Stimulated activated effector memory CD8-positive, alpha-beta T cell treated with anti-CD3 and anti-CD28 coated beads, Interleukin-12 subunit alpha, Interleukin-12 subunit beta, amount 100 ng/mL, for 72 hours (primary cell): ENCODE data around the gene APPBP2.
"Not testable (repeated sequence)": the region's sequence is repeated elsewhere in the genome, so short reads cannot be mapped to it uniquely, and the experiment has no call there.

ENCODE experiments used
- ATAC-seq: fragments of 150-1000 bp; cut with Tn5 transposase; 2 replicates; pipeline ENCODE4 v1.10.0; 2021
- DNase-seq, 2 donors: peaks; one replicate each; pipeline ENCODE4 v3.0.0; 2021 to 2022; ENCODE audit warnings: low spot score in 2 of 2
- H3K27ac Mint-ChIP-seq: one replicate; pipeline ENCODE4 v1.8.0; 2022; ENCODE audit warnings: mild to moderate bottlenecking, mixed read lengths
- H3K36me3 Mint-ChIP-seq: one replicate; pipeline ENCODE4 v1.8.0; 2022; ENCODE audit warnings: mild to moderate bottlenecking, mixed read lengths
- H3K4me1 Mint-ChIP-seq: one replicate; pipeline ENCODE4 v1.8.0; 2022; ENCODE audit warnings: mixed read lengths
- H3K4me3 Mint-ChIP-seq: one replicate; pipeline ENCODE4 v1.8.0; 2022; ENCODE audit warnings: mild to moderate bottlenecking, mixed read lengths
- H3K9me3 Mint-ChIP-seq: one replicate; pipeline ENCODE4 v1.8.0; 2022; ENCODE audit warnings: mixed read lengths

Gene APPBP2, protein sequence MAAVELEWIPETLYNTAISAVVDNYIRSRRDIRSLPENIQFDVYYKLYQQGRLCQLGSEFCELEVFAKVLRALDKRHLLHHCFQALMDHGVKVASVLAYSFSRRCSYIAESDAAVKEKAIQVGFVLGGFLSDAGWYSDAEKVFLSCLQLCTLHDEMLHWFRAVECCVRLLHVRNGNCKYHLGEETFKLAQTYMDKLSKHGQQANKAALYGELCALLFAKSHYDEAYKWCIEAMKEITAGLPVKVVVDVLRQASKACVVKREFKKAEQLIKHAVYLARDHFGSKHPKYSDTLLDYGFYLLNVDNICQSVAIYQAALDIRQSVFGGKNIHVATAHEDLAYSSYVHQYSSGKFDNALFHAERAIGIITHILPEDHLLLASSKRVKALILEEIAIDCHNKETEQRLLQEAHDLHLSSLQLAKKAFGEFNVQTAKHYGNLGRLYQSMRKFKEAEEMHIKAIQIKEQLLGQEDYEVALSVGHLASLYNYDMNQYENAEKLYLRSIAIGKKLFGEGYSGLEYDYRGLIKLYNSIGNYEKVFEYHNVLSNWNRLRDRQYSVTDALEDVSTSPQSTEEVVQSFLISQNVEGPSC

DNA sequence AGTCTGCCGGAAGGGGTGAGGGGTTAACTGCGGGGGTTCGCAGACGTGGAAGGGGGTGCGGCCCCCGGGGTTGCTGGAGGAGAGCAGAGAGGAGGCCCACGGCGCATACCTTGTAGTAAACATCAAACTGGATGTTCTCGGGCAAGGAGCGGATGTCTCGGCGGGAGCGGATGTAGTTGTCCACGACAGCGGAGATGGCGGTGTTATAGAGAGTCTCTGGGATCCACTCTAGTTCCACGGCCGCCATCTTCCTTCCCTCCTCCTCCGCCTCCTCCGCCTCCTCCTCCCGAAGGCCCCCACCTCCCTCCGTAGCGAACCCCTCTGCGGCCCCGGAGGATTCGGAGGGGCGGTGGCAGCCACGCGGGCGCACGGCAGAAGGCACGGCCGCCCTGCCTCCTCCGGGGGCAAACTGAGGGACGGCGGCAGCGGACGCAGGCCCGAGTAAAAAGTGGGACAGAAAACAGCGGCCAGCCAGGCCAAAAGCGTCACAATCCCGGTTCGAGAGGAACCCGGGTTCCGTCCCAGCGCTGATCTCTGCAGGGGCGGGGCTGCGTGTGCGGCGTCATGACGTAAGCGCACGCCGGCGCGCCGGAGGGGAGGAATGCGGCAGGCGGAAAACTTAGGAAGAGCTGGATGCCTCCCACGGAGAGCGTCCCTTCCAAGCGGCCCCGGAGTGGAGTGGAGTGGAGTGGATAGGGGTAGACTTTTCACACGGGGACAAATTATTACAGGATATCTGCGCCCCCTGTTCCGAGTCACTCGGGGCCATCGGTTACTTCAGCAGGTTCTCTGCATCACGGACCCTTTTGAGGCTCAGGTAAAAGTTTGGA lies at the start of gene APPBP2:
Gene APPBP2, minus strand, starts transcription at position 558 of the 830 bp plus-strand sequence. Its CDS starts 311 bp downstream, at position 247.
- H3K36me3 Mint-ChIP-seq: peaks cover 13% of the 10 kb centered on the region
- peak within 1 kb of the TSS; percentile 99 for H3K27ac Mint-ChIP-seq
- DNase-seq (peak; percentile 57 to 86), ATAC-seq (peak; percentile 90)
- H3K4me3 Mint-ChIP-seq: peak within 1 kb of the TSS; percentile 98
- H3K9me3 Mint-ChIP-seq: no peaks in the 10 kb centered on the region
- peaks cover 31% of the 10 kb centered on the region for H3K4me1 Mint-ChIP-seq

DNA sequence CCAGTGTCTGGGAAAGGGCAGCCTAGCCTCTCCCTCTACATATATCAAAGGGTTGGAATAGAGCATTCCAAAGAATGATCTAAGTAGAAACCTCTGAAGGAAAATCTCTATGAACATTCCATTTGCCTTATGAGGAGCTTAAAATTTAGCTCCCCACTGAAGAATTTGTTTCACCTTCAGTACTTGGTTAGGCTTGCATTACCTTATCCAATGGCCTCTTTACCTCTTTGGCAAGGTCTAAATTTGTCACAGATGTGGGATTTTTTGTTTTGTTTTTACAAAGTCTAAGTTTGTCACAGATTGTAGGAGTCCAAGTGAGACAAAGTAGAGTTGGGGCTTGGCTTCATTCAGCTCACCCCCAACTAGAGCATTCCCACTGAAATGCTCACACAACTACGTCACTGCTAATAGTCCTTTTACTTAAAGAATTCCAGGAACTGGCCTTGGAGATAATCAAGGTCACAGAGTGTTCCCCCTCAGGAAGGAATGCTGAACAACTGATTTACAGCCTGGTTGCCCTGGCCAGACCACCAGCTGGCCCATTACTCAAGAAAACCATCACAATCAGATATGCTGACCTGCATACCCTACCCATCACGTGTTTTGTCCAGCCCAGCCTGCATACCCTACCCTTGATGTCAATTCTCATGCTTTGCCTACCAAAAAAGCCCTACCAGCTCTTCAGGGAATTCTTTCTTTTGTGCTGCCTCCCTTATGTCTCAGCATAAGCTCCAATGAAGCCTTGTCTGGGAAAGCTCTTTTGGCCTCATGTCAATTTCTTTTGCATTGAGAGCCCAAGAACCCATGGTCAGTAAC lies 47.4 kb upstream of the APPBP2 start:
- Mint-ChIP-seq H3K36me3 (no peaks in the 10 kb centered on the region), H3K27ac (no peak overlapping the region), H3K4me3 (no peak overlapping the region), H3K9me3 (no peaks in the 10 kb centered on the region), H3K4me1 (peaks cover 7% of the 10 kb centered on the region)
- DNase-seq: no peak
- no peak for ATAC-seq

DNA sequence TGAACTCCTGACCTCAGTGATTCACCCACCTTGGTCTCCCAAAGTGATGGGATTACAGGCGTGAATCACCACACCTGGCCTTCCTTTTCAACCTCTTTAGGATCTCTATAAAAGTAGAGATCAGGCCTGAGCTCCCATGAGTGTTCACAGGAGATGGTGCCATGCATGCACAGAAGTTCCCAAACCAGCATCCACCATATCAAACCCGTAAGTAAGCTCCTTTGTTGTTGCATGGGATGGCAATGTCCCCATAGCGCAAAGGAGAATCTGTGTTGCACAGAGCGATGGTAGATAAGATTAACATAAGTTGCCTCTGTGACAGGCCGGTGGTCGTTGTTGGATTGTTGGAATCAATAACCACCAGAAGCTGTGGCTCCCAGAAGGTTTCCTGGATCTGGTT lies 39.2 kb upstream of the APPBP2 start:
- no peak for ATAC-seq
- DNase-seq: no peak
- H3K4me3 Mint-ChIP-seq: no peak overlapping the region
- no peaks in the 10 kb centered on the region for H3K4me1 Mint-ChIP-seq
- no peaks in the 10 kb centered on the region for H3K36me3 Mint-ChIP-seq
- no peak overlapping the region for H3K27ac Mint-ChIP-seq
- no peaks in the 10 kb centered on the region for H3K9me3 Mint-ChIP-seq

DNA sequence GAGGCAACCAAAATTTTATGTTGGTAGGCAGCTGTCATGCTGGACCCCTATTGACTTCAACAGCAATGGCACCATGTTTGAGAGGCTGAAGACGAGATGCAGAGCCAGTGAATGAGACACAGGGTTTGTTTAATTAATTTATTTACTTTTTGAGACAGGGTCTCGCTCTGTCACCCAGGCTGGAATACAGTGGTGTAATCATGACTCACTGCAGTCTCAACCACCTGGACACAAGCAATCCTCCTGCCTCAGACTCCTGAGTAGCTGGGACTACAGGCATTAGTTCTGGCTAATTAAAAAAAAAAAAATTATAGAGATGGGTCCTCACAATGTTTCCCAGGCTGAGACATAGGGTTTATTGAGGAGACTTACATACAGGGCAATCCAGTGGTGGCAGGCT lies 37.7 kb upstream of the APPBP2 start:
- Mint-ChIP-seq H3K4me3 (no peak overlapping the region), H3K9me3 (no peaks in the 10 kb centered on the region), H3K4me1 (no peaks in the 10 kb centered on the region), H3K27ac (no peak overlapping the region), H3K36me3 (no peaks in the 10 kb centered on the region)
- ATAC-seq (no peak), DNase-seq (no peak)

DNA sequence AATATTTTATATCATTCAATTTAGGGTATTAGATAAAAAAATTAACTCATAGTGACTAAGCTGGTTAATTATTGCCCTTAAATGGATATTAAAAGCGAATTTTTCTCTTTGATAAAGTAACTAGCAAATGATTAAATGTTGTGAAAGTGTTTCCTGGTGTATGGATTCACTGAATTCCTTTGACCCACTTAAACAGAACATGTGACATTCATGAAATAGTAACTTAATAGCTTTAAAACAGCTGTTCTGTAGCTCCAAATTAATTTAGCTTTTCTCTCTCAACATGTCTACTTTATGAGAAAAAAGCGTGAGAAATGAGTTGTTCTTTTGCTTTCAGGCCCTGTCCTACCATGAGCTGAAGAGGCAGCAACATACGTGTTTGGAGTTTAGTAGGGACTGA lies 36.4 kb upstream of the APPBP2 start:
- Mint-ChIP-seq H3K4me3 (no peak overlapping the region), H3K27ac (no peak overlapping the region), H3K36me3 (no peaks in the 10 kb centered on the region), H3K9me3 (no peaks in the 10 kb centered on the region), H3K4me1 (no peaks in the 10 kb centered on the region)
- no peak for ATAC-seq
- DNase-seq: no peak

DNA sequence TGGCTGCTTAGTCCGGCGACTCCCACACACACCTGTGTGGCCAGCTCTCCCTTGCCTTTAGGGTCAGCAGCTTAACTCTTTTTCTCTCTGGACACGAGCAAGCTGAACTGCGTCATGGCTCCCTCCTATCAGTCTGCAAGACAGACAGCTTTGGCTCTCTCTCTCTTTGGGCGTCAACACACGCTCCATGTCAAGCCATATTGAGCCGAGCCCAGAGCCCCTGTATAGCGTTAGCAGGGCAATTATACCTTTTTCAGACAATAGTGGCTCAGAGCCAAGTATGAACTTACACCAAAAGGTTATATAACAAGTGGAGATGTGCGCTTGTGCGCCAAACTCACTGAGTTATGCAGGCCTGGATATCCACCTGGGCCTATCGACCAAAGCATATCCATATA lies 34.8 kb upstream of the APPBP2 start:
- Mint-ChIP-seq H3K9me3 (no peaks in the 10 kb centered on the region), H3K36me3 (no peaks in the 10 kb centered on the region), H3K4me3 (no peak overlapping the region), H3K4me1 (no peaks in the 10 kb centered on the region), H3K27ac (no peak overlapping the region)
- DNase-seq (no peak), ATAC-seq (no peak)

DNA sequence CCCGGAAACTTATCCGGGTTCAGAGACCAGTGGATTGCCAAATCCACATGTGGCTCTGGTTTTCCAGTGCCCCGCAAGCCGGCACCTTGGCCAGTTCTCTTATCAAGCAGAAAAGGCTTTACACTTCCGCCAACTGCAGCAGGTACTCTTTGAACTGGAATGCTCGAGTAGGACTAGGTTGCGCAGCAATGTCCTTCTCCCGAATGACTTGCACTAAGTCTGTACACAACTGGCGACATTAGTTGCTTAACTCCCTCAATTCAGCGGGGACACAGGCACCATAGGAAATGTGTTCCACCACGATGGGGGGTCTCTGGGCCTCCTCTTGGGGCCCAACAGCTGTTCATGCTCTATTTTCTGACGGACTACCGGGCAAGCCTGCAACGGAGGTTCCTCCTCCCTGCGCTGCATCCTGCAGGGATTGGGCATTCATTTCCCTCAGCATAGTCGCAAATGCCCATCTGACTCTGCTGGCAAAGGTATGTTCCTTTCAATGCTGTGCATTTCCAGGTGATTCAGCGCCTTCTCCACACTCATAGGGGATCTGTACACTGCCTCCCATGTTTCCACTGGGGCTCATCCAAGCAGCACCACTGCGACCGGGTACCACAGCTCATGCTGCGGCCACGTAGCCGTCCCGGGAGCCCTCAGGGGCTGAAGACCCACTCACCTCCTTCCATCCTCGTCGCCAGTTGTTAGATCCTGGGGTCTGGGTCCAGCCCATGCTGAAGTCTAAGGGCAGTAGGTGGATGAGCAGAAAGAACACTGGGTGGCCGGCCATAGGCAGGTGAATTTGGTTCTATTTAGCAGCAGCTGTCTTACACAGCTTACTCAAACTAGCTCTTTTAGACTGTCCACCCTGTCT lies 34.2 kb upstream of the APPBP2 start:
- H3K4me3 Mint-ChIP-seq: no peak overlapping the region
- no peaks in the 10 kb centered on the region for H3K36me3 Mint-ChIP-seq
- H3K9me3 Mint-ChIP-seq: no peaks in the 10 kb centered on the region
- ATAC-seq: no peak
- H3K27ac Mint-ChIP-seq: no peak overlapping the region
- DNase-seq: no peak
- no peaks in the 10 kb centered on the region for H3K4me1 Mint-ChIP-seq

DNA sequence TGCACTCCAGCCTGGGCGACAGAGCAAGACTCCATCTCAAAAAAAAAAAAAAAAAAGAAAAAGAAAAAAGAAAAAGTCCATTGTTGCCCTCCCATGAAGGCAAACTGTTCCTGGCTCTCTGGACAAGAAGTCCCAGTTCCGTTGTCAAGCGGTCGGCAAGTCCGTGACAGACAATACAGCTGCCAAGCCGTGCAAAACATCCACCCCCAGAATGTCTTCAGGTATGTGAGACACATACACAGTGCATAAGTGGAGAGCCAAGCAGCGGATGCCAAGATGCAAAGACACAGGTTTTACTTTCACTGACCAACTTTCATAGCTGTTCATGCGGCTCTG lies 33.6 kb upstream of the APPBP2 start:
- Mint-ChIP-seq H3K27ac (no peak overlapping the region), H3K4me3 (no peak overlapping the region), H3K36me3 (no peaks in the 10 kb centered on the region), H3K9me3 (no peaks in the 10 kb centered on the region), H3K4me1 (no peaks in the 10 kb centered on the region)
- ATAC-seq (no peak), DNase-seq (no peak)

DNA sequence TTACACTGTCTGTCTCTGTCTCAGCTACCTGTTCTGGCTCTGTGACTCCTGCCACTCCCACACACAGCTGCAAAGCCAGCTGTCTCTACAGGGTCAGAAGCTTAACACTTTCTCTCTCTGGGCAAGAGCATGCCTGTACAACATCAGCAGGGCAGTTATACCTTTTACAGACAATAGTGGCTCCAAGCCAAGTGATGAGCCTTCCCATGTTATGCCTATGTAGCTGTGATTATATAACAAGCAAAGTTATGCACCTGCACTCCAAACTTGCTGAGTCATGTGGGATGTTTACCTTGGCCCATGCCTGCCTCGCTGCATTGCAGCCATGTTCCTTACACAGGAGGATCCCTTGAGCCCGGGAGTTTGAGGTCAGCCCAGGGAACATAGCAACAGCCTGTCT lies 31.8 kb upstream of the APPBP2 start:
- Mint-ChIP-seq H3K9me3 (no peaks in the 10 kb centered on the region), H3K4me1 (no peaks in the 10 kb centered on the region), H3K27ac (no peak overlapping the region), H3K4me3 (no peak overlapping the region), H3K36me3 (no peaks in the 10 kb centered on the region)
- DNase-seq: no peak
- ATAC-seq: no peak

DNA sequence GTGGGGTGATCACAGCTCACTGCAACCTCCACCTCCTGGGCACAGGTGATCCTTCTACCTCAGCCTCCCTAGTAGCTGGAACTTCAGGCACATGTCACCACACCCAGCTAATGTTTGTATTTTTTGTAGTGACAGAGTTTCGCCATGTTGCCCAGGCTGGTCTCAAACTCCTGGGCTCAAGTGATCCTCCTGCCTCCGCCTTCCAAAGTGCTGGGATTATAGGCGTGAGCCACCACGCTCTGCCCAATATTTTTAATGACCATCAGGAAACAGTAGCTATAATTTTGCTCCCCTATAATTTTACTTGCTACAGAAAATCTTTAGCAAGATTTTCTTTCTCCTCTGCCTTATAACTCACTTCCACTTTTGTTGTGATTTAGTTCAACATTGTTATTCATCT lies 29.7 kb upstream of the APPBP2 start:
- Mint-ChIP-seq H3K36me3 (no peaks in the 10 kb centered on the region), H3K27ac (no peak overlapping the region), H3K4me1 (no peaks in the 10 kb centered on the region), H3K4me3 (no peak overlapping the region), H3K9me3 (no peaks in the 10 kb centered on the region)
- DNase-seq: no peak
- no peak for ATAC-seq

DNA sequence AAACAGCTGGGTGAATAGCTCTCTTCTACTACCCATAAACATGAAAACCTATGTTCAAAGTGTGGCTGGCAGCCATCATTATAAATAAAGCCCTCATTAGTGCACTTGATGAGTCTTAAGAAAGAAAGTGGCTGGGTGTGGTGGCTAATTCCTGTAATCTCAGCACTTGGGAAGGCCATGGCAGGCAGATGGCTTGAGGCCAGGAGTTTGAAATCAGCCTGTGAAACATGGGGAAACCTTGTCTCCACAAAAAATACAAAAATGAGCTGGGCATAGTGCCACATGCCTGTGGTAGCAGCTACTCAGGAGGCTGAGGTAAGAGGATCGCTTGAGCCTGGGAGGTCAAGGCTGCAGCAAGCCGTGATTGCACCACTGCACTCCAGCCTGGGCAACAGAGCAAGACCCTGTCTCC lies 28.3 kb upstream of the APPBP2 start:
- Mint-ChIP-seq H3K27ac (no peak overlapping the region), H3K9me3 (no peaks in the 10 kb centered on the region), H3K4me1 (no peaks in the 10 kb centered on the region), H3K36me3 (no peaks in the 10 kb centered on the region), H3K4me3 (no peak overlapping the region)
- ATAC-seq (no peak), DNase-seq (no peak)

DNA sequence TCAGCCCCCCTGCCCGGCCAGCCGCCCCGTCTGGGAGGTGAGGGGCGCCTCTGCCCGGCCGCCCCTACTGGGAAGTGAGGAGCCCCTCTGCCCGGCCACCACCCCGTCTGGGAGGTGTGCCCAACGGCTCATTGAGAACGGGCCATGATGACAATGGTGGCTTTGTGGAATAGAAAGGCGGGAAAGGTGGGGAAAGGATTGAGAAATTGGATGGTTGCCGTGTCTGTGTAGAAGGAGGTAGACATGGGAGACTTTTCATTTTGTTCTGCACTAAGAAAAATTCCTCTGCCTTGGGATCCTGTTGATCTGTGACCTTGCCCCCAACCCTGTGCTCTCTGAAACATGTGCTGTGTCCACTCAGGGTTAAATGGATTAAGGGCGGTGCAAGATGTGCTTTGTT lies 26.2 kb upstream of the APPBP2 start:
- ATAC-seq, H3K36me3 Mint-ChIP-seq, H3K27ac Mint-ChIP-seq: not testable (repeated sequence)

DNA sequence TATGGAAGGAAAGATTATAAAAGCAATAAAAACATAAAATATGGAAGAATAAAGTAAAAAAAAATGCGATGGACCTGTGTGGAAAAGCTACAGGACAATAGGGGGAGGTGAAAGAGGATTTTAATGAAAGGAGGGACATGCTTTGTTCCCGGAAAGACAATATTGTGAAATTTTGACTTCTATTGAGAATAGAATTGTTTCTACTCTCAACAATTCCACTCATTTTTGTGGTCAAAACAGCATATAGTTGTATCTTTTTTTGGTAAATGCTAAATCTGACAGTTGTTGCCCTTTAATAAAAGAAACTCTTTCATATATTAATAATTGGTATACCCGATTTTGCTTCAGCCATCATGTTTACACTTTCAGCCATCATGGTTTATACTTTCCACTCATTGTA lies 22.9 kb upstream of the APPBP2 start:
- Mint-ChIP-seq H3K36me3 (no peaks in the 10 kb centered on the region), H3K27ac (no peak overlapping the region), H3K4me1 (no peaks in the 10 kb centered on the region), H3K4me3 (no peak overlapping the region), H3K9me3 (no peaks in the 10 kb centered on the region)
- no peak for ATAC-seq
- no peak for DNase-seq

More for the DNA sequence above, 26.2 kb upstream of the APPBP2 start:
- H3K4me1 Mint-ChIP-seq, H3K9me3 Mint-ChIP-seq, DNase-seq, H3K4me3 Mint-ChIP-seq: not testable (repeated sequence)

DNA sequence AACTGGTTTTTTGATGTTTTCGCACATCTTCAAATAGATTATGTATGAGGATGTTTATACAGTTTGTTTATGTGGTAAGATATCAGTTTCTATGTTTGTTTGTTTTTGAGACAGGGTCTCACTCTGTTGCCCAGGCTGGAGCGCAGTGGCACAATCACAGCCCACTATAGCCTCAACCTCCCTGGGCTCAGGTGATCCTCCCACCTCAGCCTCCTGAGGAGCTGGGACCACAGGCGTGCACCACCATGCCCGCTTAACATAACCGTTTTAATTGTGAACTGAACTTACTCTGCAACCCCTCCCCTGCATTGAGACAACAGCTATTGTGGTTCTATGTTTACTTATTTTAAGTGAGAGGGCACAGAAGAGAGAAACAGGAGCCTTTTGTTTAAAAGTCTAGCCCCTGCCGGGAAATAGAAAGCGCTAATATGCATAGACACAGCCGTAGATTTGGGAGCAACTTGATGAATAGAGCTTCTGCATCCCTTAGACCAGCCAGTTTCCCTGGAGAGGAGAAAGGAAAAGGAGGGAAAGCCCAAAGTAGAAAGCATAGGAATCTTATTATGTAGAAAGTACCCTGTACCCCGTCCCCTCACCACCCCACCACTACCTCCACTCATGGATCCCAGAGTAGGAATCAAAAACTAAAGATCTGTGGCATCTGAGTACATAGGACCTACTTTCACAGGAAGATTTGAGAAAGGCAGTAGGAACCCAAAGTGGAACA lies 19.6 kb upstream of the APPBP2 start:
- no peaks in the 10 kb centered on the region for H3K9me3 Mint-ChIP-seq
- no peak for DNase-seq
- H3K36me3 Mint-ChIP-seq: no peaks in the 10 kb centered on the region
- no peaks in the 10 kb centered on the region for H3K4me1 Mint-ChIP-seq
- H3K27ac Mint-ChIP-seq: no peak overlapping the region
- no peak for ATAC-seq
- H3K4me3 Mint-ChIP-seq: no peak overlapping the region
